ENCODE results near the gene HSPB7. TPM values are rescaled to one million over a fixed set of nuclear protein-coding genes. Genes with fewer than 3 reads are reported as not detected.
"Not testable (repeated sequence)": the region's sequence is repeated elsewhere in the genome, so short reads cannot be mapped to it uniquely, and the experiment has no call there.

The HSPB7 gene
- total RNA-seq, 2 experiments from 2014 or later: not detected

GRCh38 chr1:16054598-16055540, 37.0 kb upstream of the HSPB7 start:
- no peak for DNase-seq
- CTCF ChIA-PET: interaction anchor here (0.5 to 4.5 kb wide), 13 partner anchors 8 to 266 kb away, joined by 3 to 29 read pairs (median 4); partner anchors contain the start of gene FAM131C
- Mint-ChIP-seq H3K4me3 (no peak overlapping the region), H3K9me3 (no peaks in the 10 kb centered on the region), H3K27me3 (peaks cover 4% of the 10 kb centered on the region), H3K36me3 (ENCODE audit: low read depth) (no peaks in the 10 kb centered on the region), H3K4me1 (ENCODE audit: low read depth) (peaks cover 2% of the 10 kb centered on the region), H3K27ac (no peak overlapping the region)
- intact Hi-C loops (cut with micrococcal nuclease): loop anchor here (5.0 to 10.0 kb wide), 2 partner anchors 48 to 250 kb away; partner anchors contain the start of gene UQCRHL
- no peak for ATAC-seq
- no peak for TF ChIP-seq CTCF (IDR thresholded peaks at IDR 0.05)
- POLR2A ChIA-PET: no interaction called here

GRCh38 chr1:16053781-16054502, 36.1 kb upstream of the HSPB7 start:
- Mint-ChIP-seq H3K27me3 (peaks cover 9% of the 10 kb centered on the region), H3K4me1 (ENCODE audit: low read depth) (peaks cover 2% of the 10 kb centered on the region), H3K36me3 (ENCODE audit: low read depth) (no peaks in the 10 kb centered on the region), H3K9me3 (no peaks in the 10 kb centered on the region), H3K27ac (no peak overlapping the region), H3K4me3 (no peak overlapping the region)
- no peak for TF ChIP-seq CTCF (IDR thresholded peaks at IDR 0.05)
- ChIA-PET POLR2A (no interaction called here), CTCF (interaction anchor here (1.3 to 4.5 kb wide), 4 partner anchors 44 to 262 kb away, joined by 3 to 29 read pairs (median 9); no protein-coding TSS in a partner anchor)
- DNase-seq (no peak), ATAC-seq (no peak)
- intact Hi-C loops (cut with micrococcal nuclease): loop anchor here (10.0 kb wide), 1 partner anchor 249 kb away; the partner anchor contains the start of gene UQCRHL

GRCh38 chr1:16051949-16052348, 34.1 kb upstream of the HSPB7 start:
- ATAC-seq; H3K4me1 Mint-ChIP-seq (ENCODE audit: low read depth); H3K27ac Mint-ChIP-seq; POLR2A ChIA-PET; H3K9me3 Mint-ChIP-seq; DNase-seq; H3K4me3 Mint-ChIP-seq; H3K36me3 Mint-ChIP-seq (ENCODE audit: low read depth): not testable (repeated sequence)
- peaks cover 14% of the 10 kb centered on the region for H3K27me3 Mint-ChIP-seq
- CTCF ChIA-PET: interaction anchor here (1.0 to 2.0 kb wide), 2 partner anchors 20 to 260 kb away, joined by 3 to 5 read pairs; no protein-coding TSS in a partner anchor
- intact Hi-C loops (cut with micrococcal nuclease): loop anchor here (10.0 kb wide), 1 partner anchor 247 kb away; the partner anchor contains the start of gene UQCRHL

- no peak for DNase-seq
- CTCF ChIA-PET: no interaction called here
- peaks cover 2% of the 10 kb centered on the region for H3K4me1 Mint-ChIP-seq (ENCODE audit: low read depth)
- TF ChIP-seq CTCF (IDR thresholded peaks at IDR 0.05): no peak
- no peak overlapping the region for H3K27ac Mint-ChIP-seq
- intact Hi-C loops (cut with micrococcal nuclease): loop anchor here (10.0 kb wide), 1 partner anchor 246 kb away; the partner anchor contains the start of gene UQCRHL
- no peaks in the 10 kb centered on the region for H3K9me3 Mint-ChIP-seq
- no peaks in the 10 kb centered on the region for H3K36me3 Mint-ChIP-seq (ENCODE audit: low read depth)
- H3K27me3 Mint-ChIP-seq: peaks cover 14% of the 10 kb centered on the region
- H3K4me3 Mint-ChIP-seq: no peak overlapping the region
- POLR2A ChIA-PET: interaction anchor here (0.6 kb wide), 1 partner anchor 218 kb away, joined by 3 read pairs; no protein-coding TSS in a partner anchor
- no peak for ATAC-seq
Measured at GRCh38 chr1:16051039-16051438, 33.2 kb upstream of the HSPB7 start.

GRCh38 chr1:16050328-16050727, 32.5 kb upstream of the HSPB7 start:
- CTCF ChIA-PET: no interaction called here
- ATAC-seq (no peak), DNase-seq (no peak)
- intact Hi-C loops (cut with micrococcal nuclease): loop anchor here (10.0 kb wide), 1 partner anchor 246 kb away; the partner anchor contains the start of gene UQCRHL
- Mint-ChIP-seq H3K9me3 (no peaks in the 10 kb centered on the region), H3K4me3 (no peak overlapping the region), H3K36me3 (ENCODE audit: low read depth) (no peaks in the 10 kb centered on the region), H3K27me3 (peaks cover 14% of the 10 kb centered on the region), H3K4me1 (ENCODE audit: low read depth) (no peaks in the 10 kb centered on the region), H3K27ac (no peak overlapping the region)
- no peak for TF ChIP-seq CTCF (IDR thresholded peaks at IDR 0.05)
- POLR2A ChIA-PET: interaction anchor here (0.6 kb wide), 1 partner anchor 217 kb away, joined by 3 read pairs; no protein-coding TSS in a partner anchor

Data from activated CD8-positive, alpha-beta T cell treated with anti-CD3 and anti-CD28 coated beads for 36 hours (primary cell).